Activated CD4-positive, alpha-beta T cell treated with anti-CD3 and anti-CD28 coated beads for 36 hours (primary cell): ENCODE results near the gene SLITRK1. TPM values are rescaled to one million over a fixed set of nuclear protein-coding genes. Genes with fewer than 3 reads are reported as not detected.

ENCODE experiments used
- ATAC-seq: fragments of 200-7000 bp; cut with Tn5 transposase; one replicate; pipeline ENCODE4 v1.10.0; 2021; ENCODE audit warnings: mild to moderate bottlenecking, moderate library complexity
- CTCF ChIA-PET: fragments of 350-600 bp; sonication (Branson Sonifier 250); formaldehyde crosslinking; loops from one replicate; lab custom pipeline; 2021; ENCODE audit warnings: antibody characterized with exemption; lab: Charles Lee
- POLR2A ChIA-PET: fragments of 350-600 bp; sonication (Branson Sonifier 250); formaldehyde crosslinking; loops from one replicate; lab custom pipeline; 2021; ENCODE audit warnings: antibody characterized with exemption, inconsistent platforms; lab: Charles Lee
- DNase-seq: peaks from one replicate; pipeline ENCODE4 v3.0.0-alpha.2; 2020
- H3K27ac Mint-ChIP-seq: one replicate; pipeline ENCODE4 v1.8.0; 2021; ENCODE audit warnings: mixed read lengths
- H3K27me3 Mint-ChIP-seq: one replicate; pipeline ENCODE4 v1.8.0; 2021; ENCODE audit warnings: mixed read lengths
- H3K36me3 Mint-ChIP-seq: one replicate; pipeline ENCODE4 v1.8.0; 2021; ENCODE audit warnings: low read depth, mixed read lengths
- H3K4me1 Mint-ChIP-seq: one replicate; pipeline ENCODE4 v1.8.0; 2021; ENCODE audit warnings: mixed read lengths
- H3K4me3 Mint-ChIP-seq: one replicate; pipeline ENCODE4 v1.8.0; 2021; ENCODE audit warnings: mild to moderate bottlenecking, moderate library complexity, mixed read lengths
- H3K9me3 Mint-ChIP-seq: one replicate; pipeline ENCODE4 v1.8.0; 2021; ENCODE audit warnings: low read depth, mixed read lengths
- intact Hi-C, 2 experiments: fragments of 100-400 bp; cut with DNase I in 1 of 2; cut with micrococcal nuclease in 1 of 2; formaldehyde crosslinking; loops; one replicate each; pipeline versions ENCODE4 v1.14.2 to v1.15.1; 2022 to 2024; cut with DNase I, micrococcal nuclease
- total RNA-seq, 2 experiments: library from RNA; stranded (reverse); gene quantifications; one replicate each; pipeline ENCODE4 v1.2.3, GENCODE V29; 2021

SLITRK1 gene
- total RNA-seq: not detected

- Mint-ChIP-seq H3K9me3 (no peaks in the 10 kb centered on the region), H3K27ac (no peak within 1 kb of the TSS), H3K4me1 (peaks cover 20% of the 10 kb centered on the region), H3K36me3 (no peaks in the 10 kb centered on the region), H3K4me3 (no peak within 1 kb of the TSS), H3K27me3 (peaks cover 58% of the 10 kb centered on the region)
- ATAC-seq: no peak
- ChIA-PET POLR2A (no interaction called here), CTCF (no interaction called here)
- DNase-seq: peak; percentile 55
- intact Hi-C loops: no loop called here
Observed at GRCh38 chr13:83881917-83882605, at the start of gene SLITRK1. TSS of gene SLITRK1 (minus strand) at chr13:83882474. CDS start at chr13:83881507, 967 bp downstream.

GRCh38 chr13:83929157-83929556, 46.9 kb upstream of the SLITRK1 start:
- intact Hi-C loops: no loop called here
- no peaks in the 10 kb centered on the region for H3K36me3 Mint-ChIP-seq
- DNase-seq (no peak), ATAC-seq (no peak)
- ChIA-PET CTCF (no interaction called here), POLR2A (no interaction called here)
- no peaks in the 10 kb centered on the region for H3K4me1 Mint-ChIP-seq
- H3K27ac Mint-ChIP-seq: no peak overlapping the region
- H3K27me3 Mint-ChIP-seq: peaks cover 4% of the 10 kb centered on the region
- no peaks in the 10 kb centered on the region for H3K9me3 Mint-ChIP-seq
- H3K4me3 Mint-ChIP-seq: no peak overlapping the region

GRCh38 chr13:83919775-83920174, 37.5 kb upstream of the SLITRK1 start:
- ATAC-seq (no peak), DNase-seq (no peak)
- no peaks in the 10 kb centered on the region for H3K9me3 Mint-ChIP-seq
- H3K4me3 Mint-ChIP-seq: no peak overlapping the region
- no peaks in the 10 kb centered on the region for H3K36me3 Mint-ChIP-seq
- CTCF ChIA-PET: interaction anchor here (0.7 kb wide), 1 partner anchor 17 kb away, joined by 3 read pairs; no protein-coding TSS in a partner anchor
- POLR2A ChIA-PET: no interaction called here
- no peaks in the 10 kb centered on the region for H3K4me1 Mint-ChIP-seq
- intact Hi-C loops: no loop called here
- no peak overlapping the region for H3K27ac Mint-ChIP-seq
- H3K27me3 Mint-ChIP-seq: no peaks in the 10 kb centered on the region

- H3K27me3 Mint-ChIP-seq: no peaks in the 10 kb centered on the region
- H3K27ac Mint-ChIP-seq: no peak overlapping the region
- DNase-seq (no peak), ATAC-seq (no peak)
- intact Hi-C loops: no loop called here
- H3K4me3 Mint-ChIP-seq: no peak overlapping the region
- H3K4me1 Mint-ChIP-seq: no peaks in the 10 kb centered on the region
- ChIA-PET CTCF (no interaction called here), POLR2A (no interaction called here)
- no peaks in the 10 kb centered on the region for H3K9me3 Mint-ChIP-seq
- no peaks in the 10 kb centered on the region for H3K36me3 Mint-ChIP-seq
Observed at GRCh38 chr13:83914368-83914767, 32.1 kb upstream of the SLITRK1 start.

GRCh38 chr13:83907196-83907989, 25.1 kb upstream of the SLITRK1 start:
- no peaks in the 10 kb centered on the region for H3K4me1 Mint-ChIP-seq
- H3K27me3 Mint-ChIP-seq: no peaks in the 10 kb centered on the region
- ATAC-seq (no peak), DNase-seq (no peak)
- intact Hi-C loops: no loop called here
- no peak overlapping the region for H3K4me3 Mint-ChIP-seq
- ChIA-PET CTCF (no interaction called here), POLR2A (no interaction called here)
- no peak overlapping the region for H3K27ac Mint-ChIP-seq
- H3K36me3 Mint-ChIP-seq: no peaks in the 10 kb centered on the region
- no peaks in the 10 kb centered on the region for H3K9me3 Mint-ChIP-seq

GRCh38 chr13:83906240-83906820, 24.1 kb upstream of the SLITRK1 start:
- no peak overlapping the region for H3K27ac Mint-ChIP-seq
- DNase-seq (no peak), ATAC-seq (no peak)
- no peaks in the 10 kb centered on the region for H3K27me3 Mint-ChIP-seq
- intact Hi-C loops: no loop called here
- ChIA-PET POLR2A (no interaction called here), CTCF (no interaction called here)
- no peaks in the 10 kb centered on the region for H3K4me1 Mint-ChIP-seq
- H3K36me3 Mint-ChIP-seq: no peaks in the 10 kb centered on the region
- no peaks in the 10 kb centered on the region for H3K9me3 Mint-ChIP-seq
- H3K4me3 Mint-ChIP-seq: no peak overlapping the region

- ATAC-seq: peak; percentile 68
- POLR2A ChIA-PET: no interaction called here
- intact Hi-C loops: no loop called here
Observed at GRCh38 chr13:83905641-83906040, 23.4 kb upstream of the SLITRK1 start.

GRCh38 chr13:83895994-83896580, 13.8 kb upstream of the SLITRK1 start:
- ATAC-seq (no peak), DNase-seq (no peak)
- no peaks in the 10 kb centered on the region for H3K27me3 Mint-ChIP-seq
- no peaks in the 10 kb centered on the region for H3K4me1 Mint-ChIP-seq
- CTCF ChIA-PET: no interaction called here
- no peaks in the 10 kb centered on the region for H3K9me3 Mint-ChIP-seq
- H3K4me3 Mint-ChIP-seq: no peak overlapping the region
- H3K36me3 Mint-ChIP-seq: no peaks in the 10 kb centered on the region
- intact Hi-C loops: loop anchor here in 1 of 2 experiments (5.0 kb wide), 1 partner anchor 1696 kb away; no protein-coding TSS in a partner anchor
- H3K27ac Mint-ChIP-seq: no peak overlapping the region
- POLR2A ChIA-PET: no interaction called here

More at GRCh38 chr13:83905641-83906040, 23.4 kb upstream of the SLITRK1 start:
- peak; percentile 35 for DNase-seq
- CTCF ChIA-PET: interaction anchor here (1.0 kb wide), 1 partner anchor 13 kb away, joined by 3 read pairs; no protein-coding TSS in a partner anchor
- H3K27me3 Mint-ChIP-seq: no peaks in the 10 kb centered on the region
- no peak overlapping the region for H3K4me3 Mint-ChIP-seq
- no peaks in the 10 kb centered on the region for H3K4me1 Mint-ChIP-seq
- no peak overlapping the region for H3K27ac Mint-ChIP-seq
- H3K36me3 Mint-ChIP-seq: no peaks in the 10 kb centered on the region
- H3K9me3 Mint-ChIP-seq: no peaks in the 10 kb centered on the region

- no peak overlapping the region for H3K4me3 Mint-ChIP-seq
- ATAC-seq (no peak), DNase-seq (no peak)
- CTCF ChIA-PET: no interaction called here
- intact Hi-C loops: no loop called here
- POLR2A ChIA-PET: no interaction called here
- H3K9me3 Mint-ChIP-seq: no peaks in the 10 kb centered on the region
- H3K36me3 Mint-ChIP-seq: no peaks in the 10 kb centered on the region
- no peaks in the 10 kb centered on the region for H3K4me1 Mint-ChIP-seq
- H3K27me3 Mint-ChIP-seq: no peaks in the 10 kb centered on the region
- H3K27ac Mint-ChIP-seq: no peak overlapping the region
Observed at GRCh38 chr13:83890358-83890757, 8.1 kb upstream of the SLITRK1 start.

- intact Hi-C loops: no loop called here
- Mint-ChIP-seq H3K4me1 (peaks cover 19% of the 10 kb centered on the region), H3K36me3 (no peaks in the 10 kb centered on the region), H3K27me3 (peaks cover 48% of the 10 kb centered on the region), H3K27ac (no peak overlapping the region), H3K4me3 (no peak overlapping the region), H3K9me3 (no peaks in the 10 kb centered on the region)
- CTCF ChIA-PET: no interaction called here
- POLR2A ChIA-PET: no interaction called here
- no peak for DNase-seq
- ATAC-seq: no peak
Observed at GRCh38 chr13:83884141-83884540, 1.9 kb upstream of the SLITRK1 start.

GRCh38 chr13:83883061-83883523, 818 bp upstream of the SLITRK1 start:
- intact Hi-C loops: no loop called here
- no peak overlapping the region for H3K27ac Mint-ChIP-seq
- no peaks in the 10 kb centered on the region for H3K36me3 Mint-ChIP-seq
- POLR2A ChIA-PET: interaction anchor here (0.6 kb wide), 1 partner anchor 143 kb away, joined by 7 read pairs; no protein-coding TSS in a partner anchor
- H3K27me3 Mint-ChIP-seq: peaks cover 54% of the 10 kb centered on the region
- peaks cover 20% of the 10 kb centered on the region for H3K4me1 Mint-ChIP-seq
- no peak overlapping the region for H3K4me3 Mint-ChIP-seq
- CTCF ChIA-PET: no interaction called here
- ATAC-seq: no peak
- DNase-seq: no peak
- no peaks in the 10 kb centered on the region for H3K9me3 Mint-ChIP-seq
